Measurements from ENCODE around the gene REV3L.

DNA sequence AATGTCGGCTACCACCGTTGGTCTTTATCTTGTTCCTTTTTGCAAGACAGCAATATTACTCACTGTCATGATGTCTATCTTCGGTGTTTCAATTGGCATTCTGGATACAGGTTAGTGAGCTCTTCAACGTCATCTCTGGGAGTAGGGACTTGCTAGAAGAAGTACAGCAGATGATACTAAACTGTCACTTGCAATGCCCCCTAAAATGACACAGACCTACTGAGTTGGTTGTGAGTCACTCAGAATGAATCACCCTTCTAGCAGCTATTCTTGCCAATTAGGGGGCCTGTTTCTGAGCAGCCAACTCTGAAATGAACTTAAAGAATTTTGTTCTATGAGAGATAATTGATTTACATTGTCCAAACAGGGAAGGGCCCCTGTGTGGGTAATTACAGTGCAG is 219.2 kb downstream of the REV3L start:
- TF ChIP-seq, protein P1, sequence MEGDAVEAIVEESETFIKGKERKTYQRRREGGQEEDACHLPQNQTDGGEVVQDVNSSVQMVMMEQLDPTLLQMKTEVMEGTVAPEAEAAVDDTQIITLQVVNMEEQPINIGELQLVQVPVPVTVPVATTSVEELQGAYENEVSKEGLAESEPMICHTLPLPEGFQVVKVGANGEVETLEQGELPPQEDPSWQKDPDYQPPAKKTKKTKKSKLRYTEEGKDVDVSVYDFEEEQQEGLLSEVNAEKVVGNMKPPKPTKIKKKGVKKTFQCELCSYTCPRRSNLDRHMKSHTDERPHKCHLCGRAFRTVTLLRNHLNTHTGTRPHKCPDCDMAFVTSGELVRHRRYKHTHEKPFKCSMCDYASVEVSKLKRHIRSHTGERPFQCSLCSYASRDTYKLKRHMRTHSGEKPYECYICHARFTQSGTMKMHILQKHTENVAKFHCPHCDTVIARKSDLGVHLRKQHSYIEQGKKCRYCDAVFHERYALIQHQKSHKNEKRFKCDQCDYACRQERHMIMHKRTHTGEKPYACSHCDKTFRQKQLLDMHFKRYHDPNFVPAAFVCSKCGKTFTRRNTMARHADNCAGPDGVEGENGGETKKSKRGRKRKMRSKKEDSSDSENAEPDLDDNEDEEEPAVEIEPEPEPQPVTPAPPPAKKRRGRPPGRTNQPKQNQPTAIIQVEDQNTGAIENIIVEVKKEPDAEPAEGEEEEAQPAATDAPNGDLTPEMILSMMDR (IDR thresholded peaks at IDR 0.05), result no peak
- no peak for TF ChIP-seq EP300 (IDR thresholded peaks at IDR 0.05)
- TF ChIP-seq POLR2A (IDR thresholded peaks at IDR 0.05), result no peak
